Liver (tissue), 9 donors: ENCODE results near the gene PARD3. TPM values are rescaled to one million over a fixed set of nuclear protein-coding genes. Genes with fewer than 3 reads are reported as not detected.

Source experiments
- DNase-seq: peaks from one replicate; pipeline ENCODE4 v3.0.0-alpha.2; 2017; ENCODE audit warnings: low spot score
- H3K27ac ChIP-seq, 2 donors: one replicate each; pipeline ENCODE4 v1.7.0; 2013; ENCODE audit warnings: inconsistent platforms in 2 of 2, low read length in 2 of 2, control low read depth in 1 of 2, low read depth in 1 of 2, mild to moderate bottlenecking in 1 of 2
- H3K27me3 ChIP-seq, 4 donors: one replicate each; pipeline versions ENCODE4 v1.6.1 to v1.7.0; 2013; ENCODE audit warnings: low read length in 3 of 4, inconsistent platforms in 1 of 4, mild to moderate bottlenecking in 1 of 4, moderate library complexity in 1 of 4; ENCODE audit not compliant: control insufficient read depth in 4 of 4, insufficient read depth in 4 of 4
- H3K36me3 ChIP-seq, 4 donors: one replicate each; pipeline versions ENCODE4 v1.6.1 to v1.7.0; 2013; ENCODE audit warnings: low read length in 3 of 4, mild to moderate bottlenecking in 3 of 4, low read depth in 1 of 4, moderate library complexity in 1 of 4; ENCODE audit not compliant: control insufficient read depth in 4 of 4, insufficient read depth in 3 of 4
- H3K4me1 ChIP-seq, 4 donors: one replicate each; pipeline versions ENCODE4 v1.6.1 to v1.7.0; 2013; ENCODE audit warnings: low read length in 3 of 4, mild to moderate bottlenecking in 3 of 4, moderate library complexity in 1 of 4; ENCODE audit not compliant: control insufficient read depth in 4 of 4, insufficient read depth in 4 of 4
- H3K4me3 ChIP-seq, 3 donors: one replicate each; pipeline versions ENCODE4 v1.6.1 to v1.7.0; 2013; ENCODE audit warnings: low read length in 3 of 3, control low read depth in 1 of 3, low read depth in 1 of 3, mild to moderate bottlenecking in 1 of 3
- H3K9ac ChIP-seq, 2 donors: one replicate each; pipeline ENCODE4 v1.7.0; 2013; ENCODE audit warnings: low read length in 2 of 2, mild to moderate bottlenecking in 2 of 2, moderate library complexity in 2 of 2, control low read depth in 1 of 2, low read depth in 1 of 2
- H3K9me3 ChIP-seq, 4 donors: one replicate each; pipeline versions ENCODE4 v1.6.1 to v1.7.0; 2013; ENCODE audit warnings: low read length in 3 of 4; ENCODE audit not compliant: control insufficient read depth in 4 of 4
- CTCF ChIP-seq: fragments of 150-350 bp; IDR thresholded peaks from 2 replicates; pipeline ENCODE4 v1.5.1; 2017; ENCODE audit warnings: improper control_type of control experiment, low read depth, low read length; ENCODE audit not compliant: missing input control
- EGR1 ChIP-seq, 2 donors: IDR thresholded peaks; 2 replicates each; pipeline ENCODE4 v1.6.1; 2016 to 2018; ENCODE audit warnings: antibody characterized with exemption in 2 of 2, low read depth in 2 of 2
- HNF4A ChIP-seq, 2 donors: conservative IDR thresholded peaks; 2 replicates each; pipeline ENCODE4 v1.6.1; 2016; ENCODE audit warnings: antibody characterized with exemption in 2 of 2, mild to moderate bottlenecking in 2 of 2
- HNF4G ChIP-seq: IDR thresholded peaks from 2 replicates; pipeline ENCODE4 v1.6.1; 2016; ENCODE audit warnings: antibody characterized with exemption
- JUND ChIP-seq, 2 donors: IDR thresholded peaks; 2 replicates each; pipeline ENCODE4 v1.6.1; 2016; ENCODE audit warnings: antibody characterized with exemption in 2 of 2
- MAX ChIP-seq: IDR thresholded peaks from 2 replicates; pipeline ENCODE4 v1.6.1; 2016; ENCODE audit warnings: antibody characterized with exemption
- NR2F2 ChIP-seq: IDR thresholded peaks from 2 replicates; pipeline ENCODE4 v1.6.1; 2016; ENCODE audit warnings: antibody characterized with exemption
- RAD21 ChIP-seq, 2 donors: IDR thresholded peaks; 2 replicates each; pipeline ENCODE4 v1.6.1; 2016; ENCODE audit warnings: antibody characterized with exemption in 2 of 2, mild to moderate bottlenecking in 2 of 2
- REST ChIP-seq: IDR thresholded peaks from 2 replicates; pipeline ENCODE4 v1.6.1; 2016; ENCODE audit warnings: antibody characterized with exemption, mild to moderate bottlenecking
- RXRA ChIP-seq, 2 donors: IDR thresholded peaks; 2 replicates each; pipeline ENCODE4 v1.6.1; 2017 to 2018; ENCODE audit warnings: antibody characterized with exemption in 2 of 2, mild to moderate bottlenecking in 1 of 2
- SP1 ChIP-seq: IDR thresholded peaks from 2 replicates; pipeline ENCODE4 v1.6.1; 2018; ENCODE audit warnings: antibody characterized with exemption, mild to moderate bottlenecking
- TAF1 ChIP-seq: conservative IDR thresholded peaks from 2 replicates; pipeline ENCODE4 v1.6.1; 2016; ENCODE audit warnings: antibody characterized with exemption, mild to moderate bottlenecking
- YY1 ChIP-seq: IDR thresholded peaks from 2 replicates; pipeline ENCODE4 v1.6.1; 2016; ENCODE audit warnings: antibody characterized with exemption, mild to moderate bottlenecking
- ZBTB33 ChIP-seq: IDR thresholded peaks from 2 replicates; pipeline ENCODE4 v1.6.1; 2016; ENCODE audit warnings: antibody characterized with exemption
- WGBS: extraction: QIAGEN DNeasy Blood & Tissue Kit; methylation state at CpG from one replicate; pipeline ENCODE4 v1.1.7; 2013; 5-methylcytosine and 5-hydroxymethylcytosine counted together
- polyA plus RNA-seq, 2 donors: library from polyadenylated mRNA; stranded (reverse) in 1 of 2; unstranded in 1 of 2; fragments of 200-250 nt in 1 of 2; fragments of >200 nt in 1 of 2; fragmentation: Nextera tagmentation in 1 of 2; extraction: Ambion mirVana in 1 of 2; gene quantifications; one replicate each; pipeline versions ENCODE4 v1.2.1 to v1.2.3, GENCODE V29; 2013 to 2015
- total RNA-seq, 2 donors: library from RNA; depleted of rRNA; stranded (reverse); fragments of >200 nt; gene quantifications; one replicate each; pipeline ENCODE4 v1.2.3, GENCODE V29; 2014
- donor health status: healthy.
- donor health status: healthy.
- donor health status: healthy.
- donor health status: healthy.
- donor health status: healthy.

The PARD3 gene
- total and polyA plus RNA-seq, 4 donors = 12.3 to 43.8 (median 13.5) TPM

GRCh38 chr10:34433241-34434076, 381.6 kb downstream of the PARD3 start:
- Histone ChIP-seq H3K4me1 (peaks cover 0 to 4% (median 0%) of the 10 kb centered on the region in 4 donors), H3K9me3 (no peaks in the 10 kb centered on the region), H3K27me3 (no peaks in the 10 kb centered on the region), H3K36me3 (no peaks in the 10 kb centered on the region), H3K27ac (no peak overlapping the region), H3K9ac (no peak overlapping the region), H3K4me3 (no peak overlapping the region)
- no peak for DNase-seq
- 94% methylated on average over 4 of the region's 4 CpGs for WGBS
- TF ChIP-seq REST (no peak), NR2F2 (no peak), ZBTB33 (no peak), YY1 (no peak), HNF4G (no peak), RXRA (IDR thresholded peaks at IDR 0.05) (no peak), CTCF (no peak), MAX (no peak), TAF1 (no peak), JUND (IDR thresholded peaks at IDR 0.05) (no peak), SP1 (no peak), EGR1 (IDR thresholded peaks at IDR 0.05; ENCODE audit: low read depth in 2 of 2) (no peak)

GRCh38 chr10:34432589-34432988, 382.5 kb downstream of the PARD3 start:
- H3K9ac ChIP-seq = no peak overlapping the region
- TF ChIP-seq HNF4A (conservative IDR thresholded peaks at IDR 0.05) = no peak
- no peak for TF ChIP-seq HNF4G
- TF ChIP-seq SP1 = no peak
- no peak for TF ChIP-seq REST
- TF ChIP-seq NR2F2 = no peak
- no peak for TF ChIP-seq CTCF
- no peak for TF ChIP-seq RAD21 (IDR thresholded peaks at IDR 0.05)
- no peaks in the 10 kb centered on the region for H3K27me3 ChIP-seq
- H3K9me3 ChIP-seq = no peaks in the 10 kb centered on the region
- H3K4me1 ChIP-seq = peaks cover 0 to 4% (median 0%) of the 10 kb centered on the region in 4 donors
- H3K36me3 ChIP-seq = no peaks in the 10 kb centered on the region
- no peak overlapping the region for H3K4me3 ChIP-seq
- no peak for DNase-seq
- H3K27ac ChIP-seq = no peak overlapping the region
